ENCODE measurements around the gene ANKDD1B. TPM values are rescaled to one million over a fixed set of nuclear protein-coding genes. Genes with fewer than 3 reads are reported as not detected.

The ANKDD1B gene
- total and polyA plus RNA-seq, 2 of the 13 experiments (the other 11 are each of a cell fraction or from before 2014, with no cell fraction given) = 0.12 to 0.27 TPM

DNA sequence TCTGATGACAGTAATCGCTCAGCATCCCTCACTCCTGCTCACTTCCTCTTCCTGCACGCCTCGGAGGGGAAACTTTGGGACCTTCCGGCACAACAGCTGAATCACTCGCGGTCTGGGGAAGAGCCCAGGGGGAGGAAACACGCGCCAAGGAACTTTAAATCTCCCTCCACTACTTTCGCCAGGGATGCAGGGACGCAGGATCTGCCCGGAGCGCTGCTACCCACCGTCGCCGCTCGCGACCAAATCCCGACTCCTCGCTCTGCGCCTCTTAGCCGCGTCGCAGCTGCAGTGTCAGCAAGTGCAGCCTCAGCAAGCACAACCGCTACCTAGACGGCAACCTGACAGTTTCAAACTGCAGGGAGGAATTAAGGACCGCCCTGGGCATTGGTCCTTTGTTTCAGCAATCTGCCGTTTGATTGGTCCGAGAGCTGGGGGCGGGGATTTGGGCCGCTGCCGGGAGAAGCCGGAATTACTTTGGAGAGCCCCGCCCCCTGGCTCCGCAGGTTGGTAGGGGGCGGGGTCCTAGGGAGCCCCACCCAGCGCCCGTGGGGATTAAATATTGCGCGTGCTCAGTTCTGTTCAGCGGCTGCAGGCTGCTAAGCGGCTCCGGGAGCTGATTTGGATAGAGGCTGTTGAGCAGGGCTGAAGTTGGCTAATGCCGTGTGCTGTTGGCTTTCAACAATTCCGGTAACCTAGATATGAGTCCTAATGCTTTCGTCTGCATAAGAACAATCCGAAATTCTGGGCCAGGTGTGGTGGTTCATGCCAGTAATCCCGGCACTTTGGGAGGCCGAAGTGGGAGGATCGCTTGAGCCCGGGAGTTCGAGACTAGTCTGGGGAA is 106.0 kb downstream of the ANKDD1B start, which contains the start of gene POC5 (continued):
- TF ChIP-seq STAT6 (CRISPR knock-in tag; IDR thresholded peaks at IDR 0.05; ENCODE audit: borderline replicate concordance) (no peak), ZBTB1 (CRISPR knock-in tag; IDR thresholded peaks at IDR 0.05; ENCODE audit: borderline replicate concordance) (no peak), DR1 (CRISPR knock-in tag; IDR thresholded peaks at IDR 0.05) (peak; percentile 59; the same call in 1 of the 2 replicates), ZNF496 (CRISPR knock-in tag; IDR thresholded peaks at IDR 0.05; ENCODE audit: insufficient replicate concordance) (no peak), TCF7 (IDR thresholded peaks at IDR 0.05; ENCODE audit: low read depth) (no peak), NFKB2 (CRISPR knock-in tag; IDR thresholded peaks at IDR 0.05; ENCODE audit: borderline replicate concordance) (peak; percentile 67; the same call in 1 of the 2 replicates), MEF2D (CRISPR knock-in tag; IDR thresholded peaks at IDR 0.05) (peak; percentile 28; the same call in 1 of the 2 replicates), ARID5B (CRISPR knock-in tag; IDR thresholded peaks at IDR 0.05) (peak; percentile 40; the same call in 1 of the 2 replicates), PRDM4 (CRISPR knock-in tag; IDR thresholded peaks at IDR 0.05; ENCODE audit: borderline replicate concordance) (no peak; the same call in 1 of the 2 replicates), CREB1 (IDR thresholded peaks at IDR 0.05) (peak; percentile 68), CREB1 (CRISPR knock-in tag; IDR thresholded peaks at IDR 0.05) (peak; percentile 71), ZNF292 (CRISPR knock-in tag; IDR thresholded peaks at IDR 0.05; ENCODE audit: borderline replicate concordance, low read depth) (peak; percentile 81)
- TF ChIP-seq, protein P1, sequence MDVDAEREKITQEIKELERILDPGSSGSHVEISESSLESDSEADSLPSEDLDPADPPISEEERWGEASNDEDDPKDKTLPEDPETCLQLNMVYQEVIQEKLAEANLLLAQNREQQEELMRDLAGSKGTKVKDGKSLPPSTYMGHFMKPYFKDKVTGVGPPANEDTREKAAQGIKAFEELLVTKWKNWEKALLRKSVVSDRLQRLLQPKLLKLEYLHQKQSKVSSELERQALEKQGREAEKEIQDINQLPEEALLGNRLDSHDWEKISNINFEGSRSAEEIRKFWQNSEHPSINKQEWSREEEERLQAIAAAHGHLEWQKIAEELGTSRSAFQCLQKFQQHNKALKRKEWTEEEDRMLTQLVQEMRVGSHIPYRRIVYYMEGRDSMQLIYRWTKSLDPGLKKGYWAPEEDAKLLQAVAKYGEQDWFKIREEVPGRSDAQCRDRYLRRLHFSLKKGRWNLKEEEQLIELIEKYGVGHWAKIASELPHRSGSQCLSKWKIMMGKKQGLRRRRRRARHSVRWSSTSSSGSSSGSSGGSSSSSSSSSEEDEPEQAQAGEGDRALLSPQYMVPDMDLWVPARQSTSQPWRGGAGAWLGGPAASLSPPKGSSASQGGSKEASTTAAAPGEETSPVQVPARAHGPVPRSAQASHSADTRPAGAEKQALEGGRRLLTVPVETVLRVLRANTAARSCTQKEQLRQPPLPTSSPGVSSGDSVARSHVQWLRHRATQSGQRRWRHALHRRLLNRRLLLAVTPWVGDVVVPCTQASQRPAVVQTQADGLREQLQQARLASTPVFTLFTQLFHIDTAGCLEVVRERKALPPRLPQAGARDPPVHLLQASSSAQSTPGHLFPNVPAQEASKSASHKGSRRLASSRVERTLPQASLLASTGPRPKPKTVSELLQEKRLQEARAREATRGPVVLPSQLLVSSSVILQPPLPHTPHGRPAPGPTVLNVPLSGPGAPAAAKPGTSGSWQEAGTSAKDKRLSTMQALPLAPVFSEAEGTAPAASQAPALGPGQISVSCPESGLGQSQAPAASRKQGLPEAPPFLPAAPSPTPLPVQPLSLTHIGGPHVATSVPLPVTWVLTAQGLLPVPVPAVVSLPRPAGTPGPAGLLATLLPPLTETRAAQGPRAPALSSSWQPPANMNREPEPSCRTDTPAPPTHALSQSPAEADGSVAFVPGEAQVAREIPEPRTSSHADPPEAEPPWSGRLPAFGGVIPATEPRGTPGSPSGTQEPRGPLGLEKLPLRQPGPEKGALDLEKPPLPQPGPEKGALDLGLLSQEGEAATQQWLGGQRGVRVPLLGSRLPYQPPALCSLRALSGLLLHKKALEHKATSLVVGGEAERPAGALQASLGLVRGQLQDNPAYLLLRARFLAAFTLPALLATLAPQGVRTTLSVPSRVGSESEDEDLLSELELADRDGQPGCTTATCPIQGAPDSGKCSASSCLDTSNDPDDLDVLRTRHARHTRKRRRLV (CRISPR knock-in tag; IDR thresholded peaks at IDR 0.05) = no peak
